Glutamatergic neuron (in vitro differentiated cells): ENCODE measurements around the gene TUBB4A. TPM values are rescaled to one million over a fixed set of nuclear protein-coding genes. Genes with fewer than 3 reads are reported as not detected.

Experiments
- DNase-seq: peaks from one replicate; pipeline ENCODE4 v3.0.0; 2022
- H3K27ac Mint-ChIP-seq: one replicate; pipeline ENCODE4 v1.8.0; 2020; ENCODE audit warnings: mild to moderate bottlenecking, mixed read lengths, inconsistent platforms; ENCODE audit not compliant: unreplicated experiment
- H3K27me3 Mint-ChIP-seq: one replicate; pipeline ENCODE4 v1.8.0; 2020; ENCODE audit warnings: mild to moderate bottlenecking, moderate library complexity, mixed read lengths, inconsistent platforms; ENCODE audit not compliant: unreplicated experiment
- H3K36me3 Mint-ChIP-seq: one replicate; pipeline ENCODE4 v1.8.0; 2020; ENCODE audit warnings: mild to moderate bottlenecking, mixed read lengths, inconsistent platforms; ENCODE audit not compliant: unreplicated experiment
- H3K4me1 Mint-ChIP-seq: one replicate; pipeline ENCODE4 v1.8.0; 2020; ENCODE audit warnings: mild to moderate bottlenecking, low read depth, mixed read lengths, inconsistent platforms; ENCODE audit not compliant: unreplicated experiment
- H3K4me3 Mint-ChIP-seq: one replicate; pipeline ENCODE4 v1.8.0; 2020; ENCODE audit warnings: mild to moderate bottlenecking, mixed read lengths, inconsistent platforms; ENCODE audit not compliant: unreplicated experiment
- H3K9me3 Mint-ChIP-seq: one replicate; pipeline ENCODE4 v1.8.0; 2020; ENCODE audit warnings: mild to moderate bottlenecking, moderate library complexity, mixed read lengths, inconsistent platforms; ENCODE audit not compliant: unreplicated experiment
- CTCF ChIP-seq: fragments of 200-600 bp; sonication (generic); IDR thresholded peaks from one replicate; pipeline ENCODE4 v1.5.0; 2021; ENCODE audit not compliant: partially characterized antibody, unreplicated experiment
- total RNA-seq: library from RNA; stranded (reverse); fragmentation: NEBNext Ultra II Directional; extraction: Animal tissue kit (Norgen Biotek cat#: 25700); gene quantifications from one replicate; pipeline ENCODE4 v1.2.1, GENCODE V29; 2021; ENCODE audit not compliant: unreplicated experiment

TUBB4A gene
- total RNA-seq, 1 donor from 2014 or later: 225 TPM

GRCh38 chr19:6516659-6517291 lies 14.7 kb upstream of the TUBB4A start:
- H3K27ac Mint-ChIP-seq: peak overlapping the region; percentile 62
- DNase-seq: peak; percentile 96
- peaks cover 6% of the 10 kb centered on the region for H3K9me3 Mint-ChIP-seq

GRCh38 chr19:6516018-6516658 lies 14.0 kb upstream of the TUBB4A start:
- Mint-ChIP-seq H3K36me3 (no peaks in the 10 kb centered on the region), H3K27ac (peak overlapping the region; percentile 30), H3K27me3 (peaks cover 4% of the 10 kb centered on the region), H3K9me3 (peaks cover 6% of the 10 kb centered on the region), H3K4me3 (peak overlapping the region; percentile 94), H3K4me1 (peaks cover 4% of the 10 kb centered on the region)
- TF ChIP-seq CTCF: no peak
- peak; percentile 97 for DNase-seq

More at GRCh38 chr19:6516659-6517291, 14.7 kb upstream of the TUBB4A start:
- Mint-ChIP-seq H3K4me3 (peak overlapping the region; percentile 94), H3K36me3 (no peaks in the 10 kb centered on the region), H3K4me1 (peaks cover 4% of the 10 kb centered on the region), H3K27me3 (peaks cover 4% of the 10 kb centered on the region)
- peak; percentile 94 for TF ChIP-seq CTCF

DNA sequence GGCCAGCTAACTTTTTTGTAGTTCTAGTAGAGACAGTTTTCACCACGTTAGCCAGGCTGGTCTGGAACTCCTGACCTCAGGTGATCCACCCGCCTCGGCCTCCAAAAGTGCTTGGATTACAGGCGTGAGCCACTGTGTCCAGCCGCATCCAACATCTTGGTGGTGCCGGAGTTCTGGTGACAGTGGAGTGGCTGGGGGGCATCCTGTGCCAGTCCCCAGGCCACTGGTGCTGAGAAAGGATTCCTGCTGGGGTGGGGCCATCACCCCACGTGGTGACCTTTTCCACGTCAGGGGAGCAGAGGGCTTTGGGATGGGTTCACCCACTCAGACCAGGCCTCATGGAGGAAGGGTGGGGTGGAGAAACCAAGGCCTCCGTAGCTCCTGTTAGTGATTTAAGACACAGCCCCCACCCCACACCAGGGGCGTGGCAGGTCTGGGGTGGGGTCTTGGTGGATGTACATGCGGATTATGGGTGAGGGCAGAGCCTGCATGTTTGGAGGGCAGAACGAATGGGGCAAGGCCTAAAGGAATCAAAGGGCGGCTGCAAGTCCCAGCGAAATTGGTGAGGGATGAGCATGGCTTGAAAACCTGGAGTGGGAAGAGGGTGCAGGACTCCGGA lies 12.9 kb upstream of the TUBB4A start:
- peaks cover 4% of the 10 kb centered on the region for H3K4me1 Mint-ChIP-seq
- DNase-seq: no peak
- H3K4me3 Mint-ChIP-seq: no peak overlapping the region
- H3K9me3 Mint-ChIP-seq: peaks cover 4% of the 10 kb centered on the region
- H3K36me3 Mint-ChIP-seq: no peaks in the 10 kb centered on the region
- H3K27ac Mint-ChIP-seq: no peak overlapping the region
- no peak for TF ChIP-seq CTCF
- H3K27me3 Mint-ChIP-seq: peaks cover 4% of the 10 kb centered on the region

DNA sequence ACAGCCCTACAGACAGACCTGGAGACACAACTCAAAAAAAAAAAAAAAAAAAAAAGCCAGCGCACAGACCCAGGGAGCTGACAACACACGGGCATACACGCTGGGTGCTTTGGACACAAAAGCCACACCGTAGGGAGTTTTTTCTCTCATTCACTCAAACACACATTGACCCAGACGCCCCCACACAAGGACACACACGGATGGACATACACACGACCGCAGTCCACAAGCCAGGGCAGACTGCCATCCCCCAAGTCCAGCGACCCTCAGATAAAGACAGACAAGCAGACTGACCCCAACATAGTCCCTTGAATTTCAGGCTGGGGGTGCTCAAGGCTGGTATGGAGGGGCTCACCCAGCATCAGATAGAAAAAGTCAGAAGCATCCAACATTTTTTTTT lies 12.0 kb upstream of the TUBB4A start:
- DNase-seq: no peak
- no peaks in the 10 kb centered on the region for H3K36me3 Mint-ChIP-seq
- TF ChIP-seq CTCF: no peak
- H3K4me3 Mint-ChIP-seq: no peak overlapping the region
- H3K9me3 Mint-ChIP-seq: peaks cover 4% of the 10 kb centered on the region
- peaks cover 4% of the 10 kb centered on the region for H3K27me3 Mint-ChIP-seq
- H3K4me1 Mint-ChIP-seq: peaks cover 4% of the 10 kb centered on the region
- peak overlapping the region; percentile 94 for H3K27ac Mint-ChIP-seq

- no peak for TF ChIP-seq CTCF
- peaks cover 7% of the 10 kb centered on the region for H3K9me3 Mint-ChIP-seq
- H3K36me3 Mint-ChIP-seq: no peaks in the 10 kb centered on the region
- H3K4me1 Mint-ChIP-seq: peaks cover 4% of the 10 kb centered on the region
- DNase-seq: no peak
- H3K27ac Mint-ChIP-seq: no peak overlapping the region
- peaks cover 4% of the 10 kb centered on the region for H3K27me3 Mint-ChIP-seq
- H3K4me3 Mint-ChIP-seq: no peak overlapping the region
Observed at GRCh38 chr19:6510618-6511017, 8.5 kb upstream of the TUBB4A start.
